GM12878 (cell line): ENCODE measurements around the gene GSPT1. TPM values are rescaled to one million over a fixed set of nuclear protein-coding genes. Genes with fewer than 3 reads are reported as not detected.

Source experiments
- ATAC-seq: fragments of 200-7000 bp; cut with Tn5 transposase; 3 replicates; pipeline ENCODE4 v1.9.1; 2020; ENCODE audit warnings: mild to moderate bottlenecking, moderate library complexity
- Bru-seq: library from RNA; stranded (reverse); fragments of 400-500 nt; gene quantifications from one replicate; lab custom pipeline; 2021; lab: Mats Ljungman, UMichigan
- BruChase-seq, 2 experiments: library from RNA; stranded (reverse); fragments of 400-500 nt; gene quantifications; one replicate each; lab custom pipeline; 2021; lab: Mats Ljungman, UMichigan
- BruUV-seq: library from RNA; stranded (reverse); fragments of 400-500 nt; replicated peaks from 2 replicates; lab custom pipeline; 2021; lab: Mats Ljungman, UMichigan
- CTCF ChIA-PET: fragments of 300-600 bp; sonication (Branson Sonifier 250); formaldehyde crosslinking; extraction: SDS; loops from one replicate; lab custom pipeline; 2021; ENCODE audit warnings: inconsistent platforms; lab: Yijun Ruan, JAX
- POLR2A ChIA-PET: fragments of 350-600 bp; formaldehyde crosslinking; extraction: SDS; loops from one replicate; lab custom pipeline; 2021; ENCODE audit warnings: inconsistent platforms; lab: Charles Lee
- RAD21 ChIA-PET: fragments of 300-600 bp; sonication (Branson Sonifier 250); formaldehyde crosslinking; loops from one replicate; lab custom pipeline; 2023; ENCODE audit warnings: antibody characterized with exemption; ENCODE audit not compliant: unreplicated experiment; lab: Charles Lee
- SMC1A ChIA-PET: fragments of 300-600 bp; sonication (Branson Sonifier 250); formaldehyde crosslinking; loops from one replicate; lab custom pipeline; 2023; ENCODE audit not compliant: unreplicated experiment, uncharacterized antibody; lab: Charles Lee
- DNase-seq: peaks from one replicate; pipeline ENCODE4 v3.0.0-alpha.2; 2011; ENCODE audit warnings: low read depth, low spot score
- FAIRE-seq: peaks from 3 replicates; lab custom pipeline; 2011; peaks lifted over from hg19 to GRCh38; lab: Jason Lieb, UNC
- H2AFZ ChIP-seq: 2 replicates; pipeline ENCODE4 v1.6.0; 2011; ENCODE audit warnings: low read depth, low read length, control low read depth; ENCODE audit not compliant: control insufficient read depth
- H3K27ac ChIP-seq: 2 replicates; pipeline ENCODE4 v1.5.1; 2011; ENCODE audit warnings: control low read depth; ENCODE audit not compliant: control insufficient read depth, insufficient read depth
- H3K27me3 ChIP-seq, 2 experiments: replicated peaks in 1 of 2; 2 replicates each; pipeline versions ENCODE4 v1.6.0 to v1.6.1; 2011; ENCODE audit warnings: low read length in 1 of 2; ENCODE audit not compliant: control insufficient read depth in 2 of 2, insufficient read depth in 2 of 2
- H3K36me3 ChIP-seq, 2 experiments: 2 replicates each; pipeline ENCODE4 v1.5.1; 2011; ENCODE audit warnings: low read length in 1 of 2; ENCODE audit not compliant: control insufficient read depth in 2 of 2, insufficient read depth in 2 of 2
- H3K4me1 ChIP-seq: 2 replicates; pipeline ENCODE4 v1.6.1; 2011; ENCODE audit warnings: mild to moderate bottlenecking, low read length, moderate library complexity, mixed read lengths; ENCODE audit not compliant: control insufficient read depth, insufficient read depth
- H3K4me2 ChIP-seq: 2 replicates; pipeline ENCODE4 v1.6.0; 2011; ENCODE audit warnings: control low read depth; ENCODE audit not compliant: control insufficient read depth, insufficient read depth
- H3K4me3 ChIP-seq: fragments of 200-600 bp; sonication (generic); 2 replicates; pipeline ENCODE4 v1.5.1; 2016
- H3K79me2 ChIP-seq: 2 replicates; pipeline ENCODE4 v1.6.0; 2011; ENCODE audit warnings: low read length; ENCODE audit not compliant: control insufficient read depth, insufficient read depth
- H3K9ac ChIP-seq: 2 replicates; pipeline ENCODE4 v1.8.0; 2011; ENCODE audit warnings: low read length, control low read depth, mixed read lengths; ENCODE audit not compliant: control insufficient read depth, insufficient read depth
- H3K9me3 ChIP-seq: replicated peaks from 3 replicates; pipeline ENCODE4 v1.5.1; 2011; ENCODE audit warnings: mild to moderate bottlenecking, low read length; ENCODE audit not compliant: control insufficient read depth, insufficient read depth
- H4K20me1 ChIP-seq: 2 replicates; pipeline ENCODE4 v1.6.0; 2011; ENCODE audit not compliant: control insufficient read depth, insufficient read depth
- CBX5 ChIP-seq: sonication (generic); IDR thresholded peaks from 2 replicates; pipeline ENCODE4 v1.6.1; 2016; ENCODE audit warnings: low read depth, moderate library complexity, mild to moderate bottlenecking, inconsistent platforms
- EGR1 ChIP-seq, 2 experiments: IDR thresholded peaks; 1 replicate in 1 of 2; 2 replicates in 1 of 2; pipeline ENCODE4 v1.6.1; 2011 to 2012; ENCODE audit warnings: low read depth in 2 of 2, low read length in 2 of 2, borderline replicate concordance in 1 of 2, mild to moderate bottlenecking in 1 of 2, moderate library complexity in 1 of 2
- MEF2B ChIP-seq: fragments of 450-650 bp; IDR thresholded peaks from 2 replicates; pipeline ENCODE4 v1.6.1; 2018; ENCODE audit warnings: mild to moderate bottlenecking, moderate library complexity; ENCODE audit not compliant: partially characterized antibody, poor library complexity, severe bottlenecking
- MTA2 ChIP-seq: fragments of 450-650 bp; IDR thresholded peaks from 2 replicates; pipeline ENCODE4 v1.6.1; 2016; ENCODE audit warnings: low read depth, mild to moderate bottlenecking, moderate library complexity
- NFYB ChIP-seq: IDR thresholded peaks from 2 replicates; pipeline ENCODE4 v1.6.1; 2011; ENCODE audit warnings: low read depth, mild to moderate bottlenecking, low read length, improper control_type of control experiment, moderate library complexity; ENCODE audit not compliant: insufficient read depth
- RUNX3 ChIP-seq: IDR thresholded peaks from 2 replicates; pipeline ENCODE4 v1.6.1; 2012; ENCODE audit warnings: low read length, inconsistent platforms
- ZNF217 ChIP-seq: fragments of 450-650 bp; IDR thresholded peaks from 2 replicates; pipeline ENCODE4 v1.6.1; 2017; ENCODE audit warnings: antibody characterized with exemption, mild to moderate bottlenecking
- WGBS: methylation state at CpG from one replicate; pipeline ENCODE4 v1.1.6; 2016; ENCODE audit warnings: low lambda C conversion rate; ENCODE audit not compliant: insufficient replicate concordance, insufficient coverage; ENCODE audit errors: missing lambda C conversion rate; 5-methylcytosine and 5-hydroxymethylcytosine counted together
- in situ Hi-C: fragments of 300-500 bp; cut with MboI; formaldehyde crosslinking; loops from 9 replicates; pipeline ENCODE4 v1.14.3; 2018; ENCODE audit warnings: mixed read lengths
- intact Hi-C: fragments of 100-400 bp; cut with micrococcal nuclease; formaldehyde crosslinking; loops from one replicate; pipeline ENCODE4 v1.14.2; 2022; ENCODE audit not compliant: unreplicated experiment
- long read RNA-seq, 2 experiments: library from polyadenylated mRNA; unstranded; transcript quantifications; one replicate each; pipeline ENCODE4 v2.0.0, GENCODE V29; 2019 to 2020
- polyA minus RNA-seq, 3 experiments: library from RNA; depleted of rRNA, polyadenylated mRNA; stranded (reverse); fragments of >200 nt; gene quantifications; 2 replicates each; pipeline ENCODE4 v1.2.3, GENCODE V29; 2011
- polyA plus RNA-seq, 11 experiments: library from polyadenylated mRNA; depleted of rRNA in 4 of 11; unstranded in 6 of 11; stranded (reverse) in 5 of 11; fragments of >200 nt; fragmentation: Nextera tagmentation in 4 of 11; fragmentation: Illumina TruSeq in 1 of 11; extraction: Ambion mirVana in 4 of 11; extraction: Trizol in 1 of 11; gene quantifications; 1 replicate in 1 of 11; 2 replicates in 10 of 11; pipeline versions ENCODE4 v1.2.1 to v1.2.3, GENCODE V29; 2011 to 2016; ENCODE audit warnings: inconsistent platforms in 2 of 11, missing spikeins in 2 of 11, low read depth in 1 of 11
- total RNA-seq, 4 experiments: library from RNA; depleted of rRNA in 3 of 4; stranded (reverse); fragments of >200 nt in 3 of 4; fragmentation: Illumina TruSeq in 1 of 4; extraction: Trizol in 1 of 4; gene quantifications; 2 replicates each; pipeline versions ENCODE4 v1.2.1 to v1.2.3, GENCODE V29; 2013 to 2021
- TF ChIP-seq, protein P1 (sequence below): fragments of 450-650 bp; IDR thresholded peaks from 2 replicates; pipeline ENCODE4 v1.6.1; 2017; ENCODE audit warnings: mild to moderate bottlenecking, moderate library complexity

GSPT1 gene
- total RNA-seq (2013; cell fraction: nucleolus; rRNA removed), result 62.3 and 66.6 TPM in 2 replicates
- 61.3 and 75.8 TPM in 2 replicates for total RNA-seq (2014; rRNA removed)
- 92.3 and 95.8 TPM in 2 replicates for total RNA-seq (2014; rRNA removed; fragmentation: Illumina TruSeq; extraction: Trizol)
- 138 and 142 TPM in 2 replicates for total RNA-seq (2021)
- polyA plus RNA-seq (2011; ENCODE audit: low read depth), result 59.0 TPM
- polyA plus RNA-seq (2011; rRNA removed), result 104 and 122 TPM in 2 replicates
- 38.7 and 56.1 TPM in 2 replicates for polyA plus RNA-seq (2011; cell fraction: cytosol; rRNA removed)
- 44.4 and 59.9 TPM in 2 replicates for polyA plus RNA-seq (2011; cell fraction: nucleus; rRNA removed)
- polyA plus RNA-seq (2012), result 54.6 and 79.2 TPM in 2 replicates
- polyA plus RNA-seq (2014; fragmentation: Illumina TruSeq; extraction: Trizol), result 168 and 192 TPM in 2 replicates
- polyA plus RNA-seq (2014; fragmentation: Nextera tagmentation; extraction: Ambion mirVana), result 10 to 100 TPM; 46.7 to 63.5 TPM
- 69.6 and 72.2 TPM in 2 replicates for polyA plus RNA-seq (2014; rRNA removed)
- 100 to 1,000 TPM; 139 to 181 TPM for polyA plus RNA-seq (2016; fragmentation: Nextera tagmentation; extraction: Ambion mirVana)
- polyA minus RNA-seq (2011; rRNA and poly(A)+ RNA removed), result 42.9 and 84.4 TPM in 2 replicates
- 34.7 and 61.5 TPM in 2 replicates for polyA minus RNA-seq (2011; cell fraction: cytosol; rRNA and poly(A)+ RNA removed)
- polyA minus RNA-seq (2011; cell fraction: nucleus; rRNA and poly(A)+ RNA removed), result 12.0 and 17.7 TPM in 2 replicates
- Bru-seq, nascent RNA, result percentile 83 among the genes with signal in this experiment
- BruChase-seq, experiment 1, labeled RNA remaining after a 6-hour chase, result percentile 96 among the genes with signal in this experiment
- BruChase-seq, experiment 2, labeled RNA remaining after a 2-hour chase, result percentile 95 among the genes with signal in this experiment
- long read RNA-seq, experiment 1, partial matches to known transcripts, result 7 of 9 reads
- long read RNA-seq, experiment 1, other reads (novel, unspliced or antisense), result 1 of 9 reads
- long read RNA-seq, experiment 2, full-length matches to known transcripts, result 5 of 42 reads
- long read RNA-seq, experiment 2, partial matches to known transcripts, result 20 of 42 reads
- long read RNA-seq, experiment 2, other reads (novel, unspliced or antisense), result 17 of 42 reads

DNA sequence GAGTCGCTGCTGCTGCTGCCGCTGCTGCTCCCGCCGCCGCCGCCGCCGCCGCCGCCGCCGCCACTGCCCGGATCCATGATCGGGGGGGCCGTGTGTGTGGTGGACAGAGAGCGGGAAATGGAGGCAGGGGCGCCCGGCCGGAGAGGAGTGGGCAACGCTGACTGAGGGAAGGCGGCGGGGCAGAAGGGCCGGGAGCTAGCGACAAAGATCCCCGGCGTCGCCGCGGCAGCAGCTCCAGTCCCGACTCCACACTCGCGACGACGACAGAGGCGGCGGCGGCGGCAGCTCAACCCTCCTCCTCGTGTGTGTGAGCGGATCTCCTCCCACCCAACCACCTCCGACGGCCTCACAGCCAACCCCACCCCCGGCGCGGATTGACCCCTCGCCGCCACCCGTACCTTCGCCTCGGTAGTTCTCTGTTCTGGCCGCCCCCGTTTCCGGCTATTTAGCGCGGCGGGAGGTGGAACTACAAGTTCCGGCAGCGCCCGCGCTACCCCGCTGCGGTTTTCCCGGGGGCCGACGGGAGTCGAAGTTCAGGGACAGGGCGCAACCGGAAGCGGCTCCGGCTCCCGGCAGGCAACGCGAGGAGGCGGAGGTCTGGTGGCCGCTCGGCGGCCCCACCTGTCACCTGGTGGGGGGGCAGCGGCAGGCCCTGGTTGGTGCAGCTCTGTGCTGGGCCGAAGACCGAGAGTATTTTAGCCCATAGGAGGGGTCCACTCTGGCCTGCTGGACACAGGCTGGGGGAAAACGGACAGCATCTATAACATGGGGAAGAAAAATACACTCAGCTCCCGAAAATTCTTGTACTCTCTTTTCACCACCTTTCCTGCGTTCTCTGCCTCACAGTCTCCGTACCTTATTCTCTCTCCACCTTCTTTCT is at the start of gene GSPT1:
TSS of gene GSPT1 (minus strand) at position 313 of the 880 bp plus-strand sequence. CDS start at position 77, 236 bp downstream.
- Histone ChIP-seq H3K27me3 (no peaks in the 10 kb centered on the region), H3K9ac (peak within 1 kb of the TSS; percentile 77), H3K79me2 (peaks cover 48% of the 10 kb centered on the region), H4K20me1 (no peaks in the 10 kb centered on the region; the same call in none of the 2 replicates), H3K4me1 (peaks cover 9% of the 10 kb centered on the region), H3K9me3 (peaks cover 2% of the 10 kb centered on the region; the same call in 2 of the 3 replicates), H3K4me2 (peak within 1 kb of the TSS; percentile 98), H3K36me3 (no peaks in the 10 kb centered on the region; a peak in 1 of 4 replicates), H2AFZ (peak within 1 kb of the TSS; percentile 96), H3K27ac (peak within 1 kb of the TSS; percentile 87), H3K4me3 (peak within 1 kb of the TSS; percentile 71)
- no TSS peak for BruUV-seq
- WGBS, result 5% methylated on average over 66 of the region's 84 CpGs
- ChIA-PET POLR2A (interaction anchor here (0.9 to 1.3 kb wide), 3 partner anchors 63 to 173 kb away, joined by 3 to 4 read pairs (median 3); partner anchors contain the start of genes TXNDC11 and ZC3H7A), SMC1A (interaction anchor here (0.9 to 1.2 kb wide), 3 partner anchors 8 to 48 kb away, joined by 3 read pairs; no protein-coding TSS in a partner anchor), RAD21 (no interaction called here), CTCF (interaction anchor here (0.9 kb wide), 1 partner anchor 45 kb away, joined by 4 read pairs; no protein-coding TSS in a partner anchor)
- FAIRE-seq (peak; percentile 23), DNase-seq (peak; percentile 90), ATAC-seq (peak; percentile 89)
- intact Hi-C loops (loop anchor here (2.0 kb wide), 1 partner anchor 61 kb away; no protein-coding TSS in a partner anchor), in situ Hi-C loops (no loop called here)
- TF ChIP-seq EGR1 (IDR thresholded peaks at IDR 0.05; ENCODE audit: borderline replicate concordance in 1 of 2, low read depth in 2 of 2, low read length in 2 of 2) (peak in 1 of 2 experiments; percentile 80; a peak in 2 of 3 replicates), RUNX3 (peak; percentile 99), ZNF217 (no peak), CBX5 (peak; percentile 93; the same call in 1 of the 2 replicates), MTA2 (peak; percentile 28; the same call in 1 of the 2 replicates), MEF2B (peak; percentile 31), NFYB (peak; percentile 49; the same call in 1 of the 2 replicates)
- TF ChIP-seq, protein P1, sequence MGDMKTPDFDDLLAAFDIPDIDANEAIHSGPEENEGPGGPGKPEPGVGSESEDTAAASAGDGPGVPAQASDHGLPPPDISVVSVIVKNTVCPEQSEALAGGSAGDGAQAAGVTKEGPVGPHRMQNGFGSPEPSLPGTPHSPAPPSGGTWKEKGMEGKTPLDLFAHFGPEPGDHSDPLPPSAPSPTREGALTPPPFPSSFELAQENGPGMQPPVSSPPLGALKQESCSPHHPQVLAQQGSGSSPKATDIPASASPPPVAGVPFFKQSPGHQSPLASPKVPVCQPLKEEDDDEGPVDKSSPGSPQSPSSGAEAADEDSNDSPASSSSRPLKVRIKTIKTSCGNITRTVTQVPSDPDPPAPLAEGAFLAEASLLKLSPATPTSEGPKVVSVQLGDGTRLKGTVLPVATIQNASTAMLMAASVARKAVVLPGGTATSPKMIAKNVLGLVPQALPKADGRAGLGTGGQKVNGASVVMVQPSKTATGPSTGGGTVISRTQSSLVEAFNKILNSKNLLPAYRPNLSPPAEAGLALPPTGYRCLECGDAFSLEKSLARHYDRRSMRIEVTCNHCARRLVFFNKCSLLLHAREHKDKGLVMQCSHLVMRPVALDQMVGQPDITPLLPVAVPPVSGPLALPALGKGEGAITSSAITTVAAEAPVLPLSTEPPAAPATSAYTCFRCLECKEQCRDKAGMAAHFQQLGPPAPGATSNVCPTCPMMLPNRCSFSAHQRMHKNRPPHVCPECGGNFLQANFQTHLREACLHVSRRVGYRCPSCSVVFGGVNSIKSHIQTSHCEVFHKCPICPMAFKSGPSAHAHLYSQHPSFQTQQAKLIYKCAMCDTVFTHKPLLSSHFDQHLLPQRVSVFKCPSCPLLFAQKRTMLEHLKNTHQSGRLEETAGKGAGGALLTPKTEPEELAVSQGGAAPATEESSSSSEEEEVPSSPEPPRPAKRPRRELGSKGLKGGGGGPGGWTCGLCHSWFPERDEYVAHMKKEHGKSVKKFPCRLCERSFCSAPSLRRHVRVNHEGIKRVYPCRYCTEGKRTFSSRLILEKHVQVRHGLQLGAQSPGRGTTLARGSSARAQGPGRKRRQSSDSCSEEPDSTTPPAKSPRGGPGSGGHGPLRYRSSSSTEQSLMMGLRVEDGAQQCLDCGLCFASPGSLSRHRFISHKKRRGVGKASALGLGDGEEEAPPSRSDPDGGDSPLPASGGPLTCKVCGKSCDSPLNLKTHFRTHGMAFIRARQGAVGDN, result peak; percentile 62; the same call in 1 of the 2 replicates
